ENCODE measurements around the gene EFNA2. TPM values are rescaled to one million over a fixed set of nuclear protein-coding genes. Genes with fewer than 3 reads are reported as not detected.
A peak's percentile ranks its signal among the peaks of the same experiment; 100 is the strongest.

EFNA2 gene
- total and polyA plus RNA-seq, 2 of the 4 experiments (the other 2 are of a cell fraction): not detected

DNA sequence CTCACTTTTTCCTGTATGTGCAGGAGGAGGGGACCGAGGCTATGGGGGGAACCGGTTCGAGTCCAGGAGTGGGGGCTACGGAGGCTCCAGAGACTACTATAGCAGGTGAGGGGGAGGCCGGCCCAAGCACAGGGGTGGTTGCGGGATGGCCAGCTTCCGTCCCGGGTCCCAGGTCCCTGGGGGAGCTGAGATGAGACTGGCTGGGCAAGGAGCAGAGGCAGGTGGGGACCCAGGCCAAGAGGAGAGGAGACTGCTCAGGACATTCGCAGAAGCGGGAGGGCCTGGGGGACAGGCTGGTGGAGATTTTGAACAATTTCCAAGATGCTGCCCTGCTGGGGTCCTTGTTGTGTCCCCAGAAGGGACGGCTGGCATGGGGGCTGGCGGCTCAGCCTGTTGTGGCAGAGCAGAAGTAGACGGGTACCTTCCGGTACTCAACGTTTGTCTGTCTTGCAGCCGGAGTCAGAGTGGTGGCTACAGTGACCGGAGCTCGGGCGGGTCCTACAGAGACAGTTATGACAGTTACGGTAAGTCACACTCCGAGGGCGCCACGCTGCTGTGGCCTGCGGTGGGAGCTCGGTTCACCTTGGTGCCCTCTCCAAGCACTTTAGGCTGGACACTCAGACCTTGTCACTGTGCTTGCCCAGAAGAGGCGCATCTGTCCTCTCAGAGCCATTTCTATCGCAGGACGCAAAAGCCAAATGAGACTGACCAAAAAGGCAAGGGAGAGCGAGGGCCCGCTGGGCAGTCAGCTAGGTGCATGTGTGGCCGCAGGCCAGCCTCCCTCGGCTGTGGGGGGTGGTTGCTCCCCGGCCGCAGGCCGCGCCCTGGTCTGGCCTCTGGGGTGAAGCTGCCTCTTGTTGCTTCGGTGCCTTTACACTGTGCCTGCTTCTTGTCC is 13.9 kb upstream of the EFNA2 start:
- H3K27ac ChIP-seq (ENCODE audit: insufficient read depth, low read length): no peak overlapping the region
- H4K20me1 ChIP-seq (ENCODE audit: insufficient read depth, low read length): peaks cover 76% of the 10 kb centered on the region
- no peak overlapping the region for H2BK20ac ChIP-seq (ENCODE audit: low read depth, low read length)
- H2AK9ac ChIP-seq (replicated peaks; ENCODE audit: low read depth, low read length, poor library complexity): peak overlapping the region; percentile 75
- no peak for ATAC-seq (ENCODE audit: low read depth)
- H3K4me1 ChIP-seq (ENCODE audit: control insufficient read depth, insufficient read depth, low read length): peaks cover 40% of the 10 kb centered on the region
- H2AK5ac ChIP-seq (ENCODE audit: low read depth, low read length): no peak overlapping the region
- H3K9ac ChIP-seq (ENCODE audit: low read depth, low read length): no peak overlapping the region
- no peak overlapping the region for H3K56ac ChIP-seq (ENCODE audit: extremely low read depth, insufficient read depth, low read length)
- no peak overlapping the region for H3K4me3 ChIP-seq (ENCODE audit: insufficient read depth, low read depth, low read length)
- intact Hi-C loops (cut with micrococcal nuclease) (no loop called here), dilution Hi-C loops (cut with HindIII; ENCODE audit: low sequenced_read_pairs, unreplicated experiment) (no loop called here), in situ Hi-C loops (cut with MboI; ENCODE audit: low sequenced_read_pairs) (no loop called here)
- no TSS peak for BruUV-seq (replicated peaks)
- no peak overlapping the region for H4K8ac ChIP-seq (ENCODE audit: low read depth in 2 of 2, low read length in 2 of 2)
- no peak overlapping the region for H2AFZ ChIP-seq (replicated peaks; ENCODE audit: low read length, poor library complexity)
- no peak overlapping the region for H4K5ac ChIP-seq (ENCODE audit: low read depth, low read length)
- peak overlapping the region; percentile 56; the same call in 1 of the 2 replicates for H3K23ac ChIP-seq (ENCODE audit: low read depth, low read length)
- TF ChIP-seq MAZ (IDR thresholded peaks at IDR 0.05; ENCODE audit: borderline replicate concordance, low read depth, low read length) (no peak), MAFK (IDR thresholded peaks at IDR 0.05; ENCODE audit: low read depth, low read length) (no peak), CEBPB (IDR thresholded peaks at IDR 0.05; ENCODE audit: low read depth, low read length) (no peak), MXI1 (IDR thresholded peaks at IDR 0.05; ENCODE audit: borderline replicate concordance, low read depth, low read length) (no peak), CHD1 (IDR thresholded peaks at IDR 0.05; ENCODE audit: low read depth, low read length) (no peak), FOS (IDR thresholded peaks at IDR 0.05; ENCODE audit: low read depth, low read length) (no peak), POLR2A (IDR thresholded peaks at IDR 0.05; ENCODE audit: low read depth, low read length) (no peak), BHLHE40 (IDR thresholded peaks at IDR 0.05; ENCODE audit: low read depth, low read length) (no peak), RFX5 (IDR thresholded peaks at IDR 0.05; ENCODE audit: low read depth, low read length) (no peak)
- 91% methylated on average over 20 of the region's 37 CpGs; no CpG with 5 or more reads in 1 of the 2 experiments for WGBS, 2 experiments (ENCODE audit: extremely low coverage in 2 of 2, insufficient read length in 1 of 2)
- H3K9me1 ChIP-seq (ENCODE audit: insufficient read depth, low read length): no peaks in the 10 kb centered on the region; the same call in 1 of the 2 replicates
- H3K14ac ChIP-seq (replicated peaks; ENCODE audit: low read depth, low read length): no peak overlapping the region
- H3K4ac ChIP-seq (ENCODE audit: low read depth, low read length): no peak overlapping the region
- H3K4me2 ChIP-seq (ENCODE audit: low read depth, low read length): no peak overlapping the region; the same call in 1 of the 2 replicates
- no peak overlapping the region for H2BK120ac ChIP-seq (ENCODE audit: low read depth, low read length)
- peaks cover 44% of the 10 kb centered on the region for H3K36me3 ChIP-seq (ENCODE audit: control insufficient read depth, insufficient read depth, low read length)
- H2BK5ac ChIP-seq (ENCODE audit: low read depth, low read length, poor library complexity, severe bottlenecking): no peak overlapping the region
- CTCF ChIA-PET: interaction anchor here (0.7 kb wide), 2 partner anchors 27 to 51 kb away, joined by 3 read pairs; no protein-coding TSS in a partner anchor
- no peak overlapping the region for H4K91ac ChIP-seq (ENCODE audit: insufficient read depth, low read depth, low read length)
- peaks cover 23 to 69% of the 10 kb centered on the region in 2 experiments; a peak in 3 of 4 replicates for H3K79me1 ChIP-seq (ENCODE audit: low read depth in 1 of 2, low read length in 2 of 2)
- H3K9me3 ChIP-seq (ENCODE audit: control insufficient read depth, insufficient read depth, low read length): no peaks in the 10 kb centered on the region
- H2BK15ac ChIP-seq (ENCODE audit: low read depth, low read length): no peak overlapping the region
- no peaks in the 10 kb centered on the region for H3K27me3 ChIP-seq (ENCODE audit: control insufficient read depth, insufficient read depth, low read length)
- no peak for DNase-seq
- POLR2A ChIA-PET (ENCODE audit: unreplicated experiment): interaction anchor here (1.0 kb wide), 1 partner anchor 19 kb away, joined by 4 read pairs; no protein-coding TSS in a partner anchor
- no peak overlapping the region for H3K18ac ChIP-seq (ENCODE audit: low read depth, low read length)

Data from IMR-90 (cell line).